D341Med (cell line): ENCODE measurements around the gene TTYH1.
"Not testable (repeated sequence)": the region's sequence is repeated elsewhere in the genome, so short reads cannot be mapped to it uniquely, and the experiment has no call there.

Source experiments
- DNase-seq: peaks from one replicate; pipeline ENCODE4 v3.0.0; 2012; ENCODE audit warnings: low spot score

TTYH1 gene

GRCh38 chr19:54446349-54446748 lies 31.1 kb downstream of the TTYH1 start:
- not testable (repeated sequence) for DNase-seq

GRCh38 chr19:54448040-54448773 lies 32.9 kb downstream of the TTYH1 start:
- peak; percentile 68 for DNase-seq

- peak; percentile 98 for DNase-seq
Observed at GRCh38 chr19:54448774-54449700, 33.8 kb downstream of the TTYH1 start, which contains the start of gene LENG8. TSS of gene LENG8 (plus strand) at chr19:54449199. CDS start at chr19:54451345, 2,146 bp downstream.

GRCh38 chr19:54449701-54450069 lies 34.4 kb downstream of the TTYH1 start:
- DNase-seq = no peak

- DNase-seq = peak; percentile 14
Observed at GRCh38 chr19:54451331-54451871, 36.1 kb downstream of the TTYH1 start.

- DNase-seq = peak; percentile 12
Observed at GRCh38 chr19:54451997-54452396, 36.7 kb downstream of the TTYH1 start.

- DNase-seq = no peak
Observed at GRCh38 chr19:54452626-54453025, 37.4 kb downstream of the TTYH1 start.

GRCh38 chr19:54453921-54454780 lies 38.9 kb downstream of the TTYH1 start:
- no peak for DNase-seq

GRCh38 chr19:54454781-54455675 lies 39.8 kb downstream of the TTYH1 start:
- no peak for DNase-seq

- no peak for DNase-seq
Observed at GRCh38 chr19:54455786-54456422, 40.6 kb downstream of the TTYH1 start.

GRCh38 chr19:54456423-54457373 lies 41.4 kb downstream of the TTYH1 start:
- no peak for DNase-seq

GRCh38 chr19:54457773-54458647 lies 42.7 kb downstream of the TTYH1 start:
- DNase-seq = no peak

GRCh38 chr19:54458648-54459281 lies 43.5 kb downstream of the TTYH1 start:
- no peak for DNase-seq

GRCh38 chr19:54459282-54460229 lies 44.3 kb downstream of the TTYH1 start:
- DNase-seq = no peak

GRCh38 chr19:54460230-54461005 lies 45.2 kb downstream of the TTYH1 start:
- no peak for DNase-seq

GRCh38 chr19:54461210-54461609 lies 45.9 kb downstream of the TTYH1 start:
- DNase-seq = no peak
